Heart left ventricle (tissue), 13 donors: ENCODE data around the gene TMEM248.
"Not testable (repeated sequence)": the region's sequence is repeated elsewhere in the genome, so short reads cannot be mapped to it uniquely, and the experiment has no call there.

ENCODE experiments used
- CTCF ChIP-seq, 12 donors: fragments of 200-600 bp; sonication (generic) in 4 of 12; IDR thresholded peaks; one replicate each; pipeline versions ENCODE4 v1.5.0 to v1.8.0; 2018 to 2022; ENCODE audit warnings: antibody characterized with exemption in 12 of 12, mild to moderate bottlenecking in 5 of 12
- POLR2A ChIP-seq, 2 donors: fragments of 450-650 bp; IDR thresholded peaks; one replicate each; pipeline ENCODE4 v1.6.1; 2017; ENCODE audit warnings: antibody characterized with exemption in 2 of 2, mild to moderate bottlenecking in 2 of 2, moderate library complexity in 2 of 2
- donor health status: ischemic (EF 13 %, LVEDD 7.1; RV severe dilation, severe dysfunction).
- donor health status: DM: no; HTN: yes; CAD: no.
- donor health status: DM: no; HTN: no; CAD: no.
- donor health status: ischemic (EF 25% LVEDD 6.9; RV normal size, moderate dysfunction).
- donor health status: ischemic (EF 25% LVEDD 5.7; RV mildly dilated, moderate dysfunction).
- donor health status: ischemic (EF 35%, LVEDD 5.7; RV mildly dilated, moderate dysfunction).
- donor health status: nonischemic (EF 11% LVEDD 7.7; RV severe dilation, severe dysfunction).
- donor health status: DM: yes; HTN: yes; CAD: no.
- donor health status: PGD.
- donor health status: ischemic (EF 29% LVEDD 5.4; RV normal size, mild dysfunction).
- donor health status: nonischemic (EF 23%, LVEDD 6.1; RV moderate dilation, normal function).

DNA sequence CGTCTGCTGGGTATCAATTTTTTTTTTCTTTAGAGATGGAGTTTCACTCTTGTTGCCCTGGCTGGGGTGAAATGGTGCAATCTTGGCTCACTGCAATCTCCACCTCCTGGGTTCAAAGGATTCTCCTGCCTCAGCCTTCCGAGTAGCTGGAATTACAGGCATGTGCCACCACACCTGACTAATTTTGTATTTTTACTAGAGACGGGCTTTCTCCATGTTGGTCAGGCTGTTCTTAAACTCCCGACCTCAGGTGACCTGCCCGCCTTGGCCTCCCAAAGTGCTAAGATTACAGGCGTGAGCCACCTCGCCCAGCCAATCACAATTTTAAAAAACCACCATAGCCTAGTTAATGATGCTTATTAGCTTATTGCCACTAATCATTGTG lies 42.7 kb upstream of the TMEM248 start:
- TF ChIP-seq CTCF, POLR2A (IDR thresholded peaks at IDR 0.05): not testable (repeated sequence)
